ENCODE results near the gene PARD3B. TPM values are rescaled to one million over a fixed set of nuclear protein-coding genes. Genes with fewer than 3 reads are reported as not detected.

PARD3B gene
- total RNA-seq, 3 donors from 2014 or later = 0.18 to 0.48 (median 0.27) TPM

GRCh38 chr2:205580212-205580987 is 1035.1 kb downstream of the PARD3B start:
- H3K4me3 Mint-ChIP-seq = no peak overlapping the region
- no peak for DNase-seq
- H3K9me3 Mint-ChIP-seq = peaks cover 15% of the 10 kb centered on the region
- H3K4me1 Mint-ChIP-seq (ENCODE audit: low read depth) = no peaks in the 10 kb centered on the region
- ATAC-seq = no peak
- no peaks in the 10 kb centered on the region for H3K36me3 Mint-ChIP-seq (ENCODE audit: insufficient read depth)
- no peaks in the 10 kb centered on the region for H3K27me3 Mint-ChIP-seq (ENCODE audit: low read depth)

GRCh38 chr2:205582366-205582765 is 1037.1 kb downstream of the PARD3B start:
- Mint-ChIP-seq H3K36me3 (ENCODE audit: insufficient read depth) (no peaks in the 10 kb centered on the region), H3K9me3 (peaks cover under 1% of the 10 kb centered on the region), H3K4me3 (no peak overlapping the region), H3K4me1 (ENCODE audit: low read depth) (no peaks in the 10 kb centered on the region), H3K27me3 (ENCODE audit: low read depth) (no peaks in the 10 kb centered on the region)
- ATAC-seq = no peak
- no peak for DNase-seq

GRCh38 chr2:205585449-205586383 is 1040.4 kb downstream of the PARD3B start:
- Mint-ChIP-seq H3K27me3 (ENCODE audit: low read depth) (no peaks in the 10 kb centered on the region), H3K4me1 (ENCODE audit: low read depth) (no peaks in the 10 kb centered on the region), H3K4me3 (no peak overlapping the region), H3K36me3 (ENCODE audit: insufficient read depth) (no peaks in the 10 kb centered on the region), H3K9me3 (no peaks in the 10 kb centered on the region)
- DNase-seq (no peak), ATAC-seq (no peak)

DNA sequence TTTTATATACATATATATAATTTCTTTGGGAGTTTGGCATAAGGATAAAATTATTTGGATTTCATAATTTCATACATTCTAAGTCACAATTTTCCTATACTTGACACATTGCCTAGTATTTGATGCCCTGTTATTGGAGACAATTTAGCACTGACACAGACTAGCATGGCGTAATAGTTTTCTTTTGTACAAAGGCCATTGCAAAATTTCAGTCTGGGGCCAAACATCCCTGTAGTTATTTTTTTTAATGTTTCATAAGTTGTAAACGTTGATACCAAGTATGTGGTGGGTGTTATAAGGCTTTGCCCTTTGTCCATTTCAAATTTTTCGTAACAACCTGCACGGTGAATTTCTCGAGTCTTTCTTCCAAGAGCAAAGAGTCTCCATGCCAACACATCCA is 1041.4 kb downstream of the PARD3B start:
- Mint-ChIP-seq H3K27me3 (ENCODE audit: low read depth) (no peaks in the 10 kb centered on the region), H3K4me1 (ENCODE audit: low read depth) (no peaks in the 10 kb centered on the region), H3K9me3 (no peaks in the 10 kb centered on the region), H3K4me3 (no peak overlapping the region), H3K36me3 (ENCODE audit: insufficient read depth) (no peaks in the 10 kb centered on the region)
- ATAC-seq (no peak), DNase-seq (no peak)

DNA sequence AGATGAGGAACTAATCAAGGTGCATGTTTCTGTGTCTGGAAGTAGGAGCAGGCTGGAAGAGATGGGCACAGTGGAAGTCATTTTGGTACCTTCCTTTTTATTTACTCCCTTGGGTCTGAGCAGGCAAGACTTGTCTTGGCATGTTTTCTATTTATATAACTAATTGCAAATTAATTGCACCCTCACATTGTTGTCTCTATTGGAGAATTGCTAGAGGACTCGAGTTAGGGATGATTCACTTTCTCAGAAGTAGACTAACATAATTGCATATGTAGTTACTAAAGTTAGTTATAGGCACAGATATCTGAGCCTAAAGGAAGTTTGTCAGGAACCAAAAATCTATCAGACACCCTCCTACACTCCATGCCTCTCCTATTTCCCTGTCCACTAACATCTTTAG is 1044.2 kb downstream of the PARD3B start:
- DNase-seq (no peak), ATAC-seq (no peak)
- Mint-ChIP-seq H3K9me3 (no peaks in the 10 kb centered on the region), H3K36me3 (ENCODE audit: insufficient read depth) (no peaks in the 10 kb centered on the region), H3K27me3 (ENCODE audit: low read depth) (no peaks in the 10 kb centered on the region), H3K4me3 (no peak overlapping the region), H3K4me1 (ENCODE audit: low read depth) (no peaks in the 10 kb centered on the region)

GRCh38 chr2:205590759-205591158 is 1045.5 kb downstream of the PARD3B start:
- Mint-ChIP-seq H3K36me3 (ENCODE audit: insufficient read depth) (no peaks in the 10 kb centered on the region), H3K4me1 (ENCODE audit: low read depth) (no peaks in the 10 kb centered on the region), H3K9me3 (no peaks in the 10 kb centered on the region), H3K4me3 (no peak overlapping the region), H3K27me3 (ENCODE audit: low read depth) (no peaks in the 10 kb centered on the region)
- DNase-seq = no peak
- no peak for ATAC-seq

- ATAC-seq = no peak
- no peaks in the 10 kb centered on the region for H3K4me1 Mint-ChIP-seq (ENCODE audit: low read depth)
- no peak for DNase-seq
- no peak overlapping the region for H3K4me3 Mint-ChIP-seq
- no peaks in the 10 kb centered on the region for H3K36me3 Mint-ChIP-seq (ENCODE audit: insufficient read depth)
- H3K27me3 Mint-ChIP-seq (ENCODE audit: low read depth) = no peaks in the 10 kb centered on the region
- H3K9me3 Mint-ChIP-seq = no peaks in the 10 kb centered on the region
Measured at GRCh38 chr2:205593891-205594290, 1048.6 kb downstream of the PARD3B start.

GRCh38 chr2:205596581-205596980 is 1051.3 kb downstream of the PARD3B start:
- no peak for DNase-seq
- Mint-ChIP-seq H3K4me1 (ENCODE audit: low read depth) (no peaks in the 10 kb centered on the region), H3K27me3 (ENCODE audit: low read depth) (no peaks in the 10 kb centered on the region), H3K36me3 (ENCODE audit: insufficient read depth) (no peaks in the 10 kb centered on the region), H3K9me3 (no peaks in the 10 kb centered on the region), H3K4me3 (no peak overlapping the region)
- no peak for ATAC-seq

- H3K9me3 Mint-ChIP-seq = peaks cover 18% of the 10 kb centered on the region
- H3K4me3 Mint-ChIP-seq = no peak overlapping the region
- DNase-seq = no peak
- H3K4me1 Mint-ChIP-seq (ENCODE audit: low read depth) = peaks cover 2% of the 10 kb centered on the region
- ATAC-seq = no peak
- no peaks in the 10 kb centered on the region for H3K36me3 Mint-ChIP-seq (ENCODE audit: insufficient read depth)
- H3K27me3 Mint-ChIP-seq (ENCODE audit: low read depth) = peaks cover 10% of the 10 kb centered on the region
Measured at GRCh38 chr2:205605638-205606304, 1060.5 kb downstream of the PARD3B start.

DNA sequence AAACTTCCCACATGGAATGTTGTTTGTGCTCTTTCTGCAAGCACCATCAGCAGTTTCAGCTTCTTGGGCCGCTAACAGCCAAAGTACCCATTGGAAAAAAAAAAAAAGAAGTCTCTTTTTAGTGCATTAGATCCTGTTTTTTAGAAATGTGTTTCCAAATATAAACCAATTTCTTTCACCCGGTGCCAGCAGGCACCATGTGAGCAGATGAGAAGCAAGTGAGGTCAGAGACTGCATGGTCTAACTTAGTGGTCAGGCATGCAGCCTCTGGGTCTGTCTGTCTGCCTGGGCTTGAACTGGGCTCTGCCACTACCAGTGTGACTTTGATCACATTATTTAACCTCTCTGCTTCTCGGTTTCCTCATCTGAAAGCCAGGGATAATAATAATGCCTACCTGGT is 1061.9 kb downstream of the PARD3B start:
- DNase-seq (no peak), ATAC-seq (no peak)
- H3K27me3 Mint-ChIP-seq (ENCODE audit: low read depth) = peaks cover 10% of the 10 kb centered on the region
- H3K36me3 Mint-ChIP-seq (ENCODE audit: insufficient read depth) = no peaks in the 10 kb centered on the region
- H3K4me3 Mint-ChIP-seq = no peak overlapping the region
- peaks cover 3% of the 10 kb centered on the region for H3K4me1 Mint-ChIP-seq (ENCODE audit: low read depth)
- H3K9me3 Mint-ChIP-seq = peaks cover 18% of the 10 kb centered on the region

DNA sequence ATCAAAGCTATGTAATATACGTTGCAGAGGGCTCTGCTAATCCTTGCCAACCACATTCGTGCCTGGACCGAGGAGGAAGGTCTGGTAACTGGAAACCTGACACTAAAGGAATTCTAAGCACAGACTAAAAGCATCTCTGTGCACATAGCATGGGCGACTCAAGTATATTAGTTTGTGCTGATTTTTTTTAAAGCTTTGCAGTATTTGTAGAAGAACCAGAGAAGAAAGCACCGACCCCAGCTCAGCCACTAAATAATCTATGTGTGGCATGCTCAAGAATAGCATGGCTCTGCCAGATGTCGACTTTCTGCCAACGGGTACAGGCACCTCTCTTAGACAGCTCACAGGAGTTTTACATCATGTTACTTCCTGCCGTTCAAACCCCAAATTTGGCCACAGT is 1063.8 kb downstream of the PARD3B start:
- peaks cover 15% of the 10 kb centered on the region for H3K4me1 Mint-ChIP-seq (ENCODE audit: low read depth)
- no peak for ATAC-seq
- H3K36me3 Mint-ChIP-seq (ENCODE audit: insufficient read depth) = no peaks in the 10 kb centered on the region
- H3K4me3 Mint-ChIP-seq = no peak overlapping the region
- H3K27me3 Mint-ChIP-seq (ENCODE audit: low read depth) = peaks cover 12% of the 10 kb centered on the region
- H3K9me3 Mint-ChIP-seq = peaks cover 4% of the 10 kb centered on the region
- no peak for DNase-seq

DNA sequence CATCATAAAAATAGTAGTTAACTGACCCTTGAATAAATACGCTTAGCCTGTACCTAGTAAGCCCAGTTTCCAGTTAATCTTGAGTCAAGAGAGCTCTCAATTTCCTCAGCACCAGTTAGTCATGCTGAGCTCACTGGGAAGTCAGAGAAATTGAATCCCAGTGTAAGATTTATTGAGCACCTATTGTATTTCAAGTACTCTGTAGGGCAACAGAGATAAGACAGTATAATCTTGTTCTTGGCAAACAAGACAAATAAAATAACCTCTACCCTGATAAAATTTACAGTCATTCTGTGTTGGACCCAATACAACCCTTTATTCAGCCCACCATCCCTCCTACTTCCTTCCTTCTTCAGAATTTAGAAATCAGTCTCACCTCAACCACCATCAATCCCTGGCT is 1065.2 kb downstream of the PARD3B start:
- ATAC-seq (no peak), DNase-seq (no peak)
- no peak overlapping the region for H3K4me3 Mint-ChIP-seq
- H3K9me3 Mint-ChIP-seq = no peaks in the 10 kb centered on the region
- H3K4me1 Mint-ChIP-seq (ENCODE audit: low read depth) = peaks cover 15% of the 10 kb centered on the region
- no peaks in the 10 kb centered on the region for H3K36me3 Mint-ChIP-seq (ENCODE audit: insufficient read depth)
- H3K27me3 Mint-ChIP-seq (ENCODE audit: low read depth) = peaks cover 12% of the 10 kb centered on the region

- Mint-ChIP-seq H3K36me3 (ENCODE audit: insufficient read depth) (no peaks in the 10 kb centered on the region), H3K4me1 (ENCODE audit: low read depth) (peaks cover 15% of the 10 kb centered on the region), H3K27me3 (ENCODE audit: low read depth) (peaks cover 6% of the 10 kb centered on the region), H3K9me3 (no peaks in the 10 kb centered on the region), H3K4me3 (no peak overlapping the region)
- DNase-seq (peak; percentile 27), ATAC-seq (peak; percentile 89 to 93)
Measured at GRCh38 chr2:205612636-205613035, 1067.4 kb downstream of the PARD3B start.

GRCh38 chr2:205613970-205614559 is 1068.8 kb downstream of the PARD3B start:
- no peaks in the 10 kb centered on the region for H3K36me3 Mint-ChIP-seq (ENCODE audit: insufficient read depth)
- ATAC-seq = no peak
- H3K9me3 Mint-ChIP-seq = no peaks in the 10 kb centered on the region
- no peak for DNase-seq
- H3K4me3 Mint-ChIP-seq = no peak overlapping the region
- H3K4me1 Mint-ChIP-seq (ENCODE audit: low read depth) = peaks cover 15% of the 10 kb centered on the region
- H3K27me3 Mint-ChIP-seq (ENCODE audit: low read depth) = peaks cover 6% of the 10 kb centered on the region

Data from activated T-cell treated with anti-CD3 and anti-CD28 coated beads, Interleukin-2, amount 50 U/mL, for 4 hours (primary cell).